22Rv1 (cell line): ENCODE data around the gene PEX6.

Source experiments
- CTCF ChIP-seq: fragments of 450-650 bp; IDR thresholded peaks from 2 replicates; pipeline ENCODE4 v1.5.1; 2017; ENCODE audit warnings: mild to moderate bottlenecking
- ZFX ChIP-seq: fragments of 450-650 bp; IDR thresholded peaks from 2 replicates; pipeline ENCODE4 v1.6.1; 2017; ENCODE audit warnings: antibody characterized with exemption, borderline replicate concordance

DNA sequence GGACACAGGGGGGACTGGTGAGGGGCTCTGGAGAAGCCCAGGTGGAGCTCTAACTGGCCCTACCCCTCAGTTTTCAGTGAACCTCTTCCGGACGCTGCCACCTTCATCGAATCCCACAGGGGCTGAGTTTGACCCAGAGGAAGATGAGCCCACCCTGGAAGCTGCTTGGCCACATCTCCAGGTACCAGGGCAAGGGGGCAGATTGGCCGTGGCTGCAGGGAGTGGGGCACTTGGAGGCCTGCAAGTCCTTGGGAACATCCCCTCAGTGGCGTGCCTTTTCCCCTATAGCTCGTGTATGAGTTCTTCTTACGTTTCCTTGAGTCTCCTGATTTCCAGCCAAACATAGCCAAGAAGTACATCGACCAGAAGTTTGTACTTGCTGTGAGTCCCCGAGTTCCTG lies 28.1 kb upstream of the PEX6 start:
- TF ChIP-seq CTCF (no peak), ZFX (no peak)
